Caco-2 (cell line): ENCODE results near the gene TRMT61A. TPM values are rescaled to one million over a fixed set of nuclear protein-coding genes. Genes with fewer than 3 reads are reported as not detected.
A peak's percentile ranks its signal among the peaks of the same experiment; 100 is the strongest.

Source experiments
- BruUV-seq: library from RNA; stranded (reverse); fragments of 400-500 nt; replicated peaks from 2 replicates; lab custom pipeline; 2021; lab: Mats Ljungman, UMichigan
- CTCF ChIA-PET: fragments of 300-600 bp; sonication (Branson Sonifier 250); formaldehyde crosslinking; loops from one replicate; lab custom pipeline; 2022; ENCODE audit warnings: antibody characterized with exemption; lab: Charles Lee
- POLR2A ChIA-PET: fragments of 300-600 bp; sonication (Branson Sonifier 250); formaldehyde crosslinking; loops from one replicate; lab custom pipeline; 2022; ENCODE audit warnings: antibody characterized with exemption; lab: Charles Lee
- DNase-seq, 2 experiments: peaks; one replicate each; pipeline versions ENCODE4 v3.0.0 to v3.0.0-alpha.2; 2020 to 2022
- H3K27me3 ChIP-seq: replicated peaks from 2 replicates; pipeline ENCODE4 v1.6.0; 2011; ENCODE audit warnings: low read length; ENCODE audit not compliant: control insufficient read depth, insufficient read depth
- H3K36me3 ChIP-seq: 2 replicates; pipeline ENCODE4 v1.5.1; 2011; ENCODE audit warnings: low read length; ENCODE audit not compliant: control insufficient read depth, insufficient read depth
- H3K4me1 ChIP-seq: fragments of 250-450 bp; sonication (Bioruptor Pico); 2 replicates; pipeline ENCODE4 v1.5.1; 2020; ENCODE audit warnings: mild to moderate bottlenecking
- H3K4me3 ChIP-seq: 2 replicates; pipeline ENCODE4 v1.5.1; 2011; ENCODE audit warnings: low read depth, mild to moderate bottlenecking, control low read depth, low read length
- H3K9me3 ChIP-seq: fragments of 250-450 bp; sonication (Bioruptor Pico); 2 replicates; pipeline ENCODE4 v1.5.1; 2020; ENCODE audit warnings: mild to moderate bottlenecking, moderate library complexity
- H3K27ac Mint-ChIP-seq: one replicate; pipeline ENCODE4 v1.8.0; 2022; ENCODE audit warnings: mixed read lengths; ENCODE audit not compliant: unreplicated experiment
- H3K27me3 Mint-ChIP-seq: one replicate; pipeline ENCODE4 v1.8.0; 2022; ENCODE audit warnings: mixed read lengths; ENCODE audit not compliant: insufficient read depth, unreplicated experiment
- H3K36me3 Mint-ChIP-seq: one replicate; pipeline ENCODE4 v1.8.0; 2022; ENCODE audit warnings: mild to moderate bottlenecking, mixed read lengths; ENCODE audit not compliant: insufficient read depth, unreplicated experiment
- H3K4me1 Mint-ChIP-seq: one replicate; pipeline ENCODE4 v1.8.0; 2022; ENCODE audit warnings: low read depth, mixed read lengths; ENCODE audit not compliant: unreplicated experiment
- H3K4me3 Mint-ChIP-seq: one replicate; pipeline ENCODE4 v1.8.0; 2022; ENCODE audit warnings: mild to moderate bottlenecking, moderate library complexity, mixed read lengths; ENCODE audit not compliant: unreplicated experiment
- H3K9me3 Mint-ChIP-seq: one replicate; pipeline ENCODE4 v1.8.0; 2022; ENCODE audit warnings: mixed read lengths; ENCODE audit not compliant: unreplicated experiment
- intact Hi-C: fragments of 100-400 bp; cut with micrococcal nuclease; formaldehyde crosslinking; loops from one replicate; pipeline ENCODE4 v1.10.0; 2022; ENCODE audit not compliant: unreplicated experiment
- total RNA-seq: library from RNA; stranded (reverse); gene quantifications from 2 replicates; pipeline ENCODE4 v1.2.3, GENCODE V29; 2022
- TF ChIP-seq, protein P1 (sequence below), 2 experiments: fragments of 200-600 bp in 1 of 2; IDR thresholded peaks; 1 replicate in 1 of 2; 2 replicates in 1 of 2; pipeline versions ENCODE4 v1.5.1 to v1.8.0; 2011 to 2022; ENCODE audit warnings: antibody characterized with exemption in 1 of 2, control low read depth in 1 of 2, inconsistent platforms in 1 of 2, low read depth in 1 of 2, low read length in 1 of 2, mild to moderate bottlenecking in 1 of 2, moderate library complexity in 1 of 2; ENCODE audit not compliant: insufficient read depth in 1 of 2, severe bottlenecking in 1 of 2, unreplicated experiment in 1 of 2

Gene TRMT61A
- total RNA-seq, 1 experiment from 2014 or later = 22.3 TPM

DNA sequence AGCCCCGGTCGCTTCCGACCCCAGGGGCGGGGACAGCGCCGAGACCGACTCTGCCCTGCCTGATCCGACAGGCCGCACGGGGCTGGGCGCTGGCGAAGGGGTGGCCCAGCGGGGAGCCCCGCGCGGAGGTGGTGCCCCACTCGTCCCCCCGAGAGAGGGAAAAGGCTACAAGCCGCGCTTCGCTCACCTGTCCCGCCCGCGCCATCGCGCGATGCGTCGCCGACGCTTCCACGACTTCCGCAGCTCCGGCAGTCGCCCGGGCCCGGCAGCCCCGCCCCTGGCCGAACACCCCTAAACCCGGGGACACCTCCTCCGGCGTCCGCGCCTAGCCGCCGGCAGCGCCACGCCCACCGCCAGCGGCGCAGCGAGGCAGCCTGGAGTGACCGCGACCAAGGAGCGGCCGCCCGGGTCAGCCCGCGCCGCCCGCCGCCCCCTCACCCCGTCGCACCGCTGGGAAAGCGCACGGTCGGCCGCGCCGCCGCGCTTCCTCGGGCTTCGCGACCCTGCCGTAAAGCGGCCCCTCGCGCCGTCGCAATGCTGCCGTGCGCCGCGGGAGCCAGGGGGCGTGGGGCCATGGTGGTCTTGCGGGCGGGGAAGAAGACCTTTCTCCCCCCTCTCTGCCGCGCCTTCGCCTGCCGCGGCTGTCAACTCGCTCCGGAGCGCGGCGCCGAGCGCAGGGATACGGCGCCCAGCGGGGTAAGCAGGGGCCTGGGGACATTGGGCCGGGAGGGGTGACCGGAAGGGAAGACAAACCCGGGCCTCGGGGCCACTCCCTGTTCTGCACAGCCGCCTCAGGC is 33.6 kb downstream of the TRMT61A start, which contains the start of the genes BAG5 and COA8:
Gene BAG5, minus strand, starts transcription at position 229 of the 797 bp plus-strand sequence. CDS start 1,493 bp downstream, outside the sequence.
Gene COA8, plus strand, starts transcription at position 532 of the 797 bp plus-strand sequence. Its CDS starts 42 bp downstream, at position 574.
- H3K4me3 Mint-ChIP-seq = peak within 1 kb of the TSS; percentile 99
- peaks cover 47% of the 10 kb centered on the region for H3K36me3 Mint-ChIP-seq
- intact Hi-C loops = loop anchor here (10.0 kb wide), 1 partner anchor 62 kb away; the partner anchor contains the start of gene KLC1
- TF ChIP-seq, protein P1, sequence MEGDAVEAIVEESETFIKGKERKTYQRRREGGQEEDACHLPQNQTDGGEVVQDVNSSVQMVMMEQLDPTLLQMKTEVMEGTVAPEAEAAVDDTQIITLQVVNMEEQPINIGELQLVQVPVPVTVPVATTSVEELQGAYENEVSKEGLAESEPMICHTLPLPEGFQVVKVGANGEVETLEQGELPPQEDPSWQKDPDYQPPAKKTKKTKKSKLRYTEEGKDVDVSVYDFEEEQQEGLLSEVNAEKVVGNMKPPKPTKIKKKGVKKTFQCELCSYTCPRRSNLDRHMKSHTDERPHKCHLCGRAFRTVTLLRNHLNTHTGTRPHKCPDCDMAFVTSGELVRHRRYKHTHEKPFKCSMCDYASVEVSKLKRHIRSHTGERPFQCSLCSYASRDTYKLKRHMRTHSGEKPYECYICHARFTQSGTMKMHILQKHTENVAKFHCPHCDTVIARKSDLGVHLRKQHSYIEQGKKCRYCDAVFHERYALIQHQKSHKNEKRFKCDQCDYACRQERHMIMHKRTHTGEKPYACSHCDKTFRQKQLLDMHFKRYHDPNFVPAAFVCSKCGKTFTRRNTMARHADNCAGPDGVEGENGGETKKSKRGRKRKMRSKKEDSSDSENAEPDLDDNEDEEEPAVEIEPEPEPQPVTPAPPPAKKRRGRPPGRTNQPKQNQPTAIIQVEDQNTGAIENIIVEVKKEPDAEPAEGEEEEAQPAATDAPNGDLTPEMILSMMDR (IDR thresholded peaks at IDR 0.05; ENCODE audit: insufficient read depth in 1 of 2, low read depth in 1 of 2, low read length in 1 of 2, severe bottlenecking in 1 of 2, unreplicated experiment in 1 of 2) = no peak
- ChIA-PET POLR2A (interaction anchor here (0.6 kb wide), 1 partner anchor 101 kb away, joined by 3 read pairs; no protein-coding TSS in a partner anchor), CTCF (interaction anchor here (1.5 kb wide), 1 partner anchor 44 kb away, joined by 4 read pairs; no protein-coding TSS in a partner anchor)
- Histone ChIP-seq H3K4me3 (peak within 1 kb of the TSS; percentile 96), H3K36me3 (0 out of 2 replicates have a peak, but pooled peaks cover 2% of the 10 kb centered on the region), H3K4me1 (peaks cover 4% of the 10 kb centered on the region; the same call in 1 of the 2 replicates), H3K27me3 (no peaks in the 10 kb centered on the region), H3K9me3 (no peaks in the 10 kb centered on the region)
- BruUV-seq = no TSS peak
- peak within 1 kb of the TSS; percentile 93 for H3K27ac Mint-ChIP-seq
- DNase-seq = peak; percentile 89 to 91
- H3K4me1 Mint-ChIP-seq = no peaks in the 10 kb centered on the region
- no peaks in the 10 kb centered on the region for H3K27me3 Mint-ChIP-seq
- no peaks in the 10 kb centered on the region for H3K9me3 Mint-ChIP-seq

DNA sequence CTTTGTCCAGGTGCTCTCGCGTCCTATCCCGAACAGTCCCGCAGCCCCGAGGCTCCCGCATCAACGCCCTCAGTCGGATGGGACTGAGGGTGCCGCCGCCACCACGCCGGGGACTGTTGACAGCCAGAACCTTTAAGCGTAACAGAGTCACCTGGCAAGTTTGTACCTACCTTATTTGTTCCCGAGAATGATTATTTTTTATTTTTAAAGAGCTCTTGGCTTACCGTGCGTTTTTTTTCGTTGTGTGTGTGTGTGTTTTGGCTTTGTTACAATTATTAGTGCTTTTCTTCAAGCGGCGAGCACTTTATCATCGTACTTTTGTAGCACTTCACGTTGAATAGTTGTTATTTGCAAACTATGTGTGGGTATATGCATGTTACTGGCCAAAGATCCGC is 34.2 kb downstream of the TRMT61A start:
- ChIA-PET CTCF (interaction anchor here (0.5 to 0.7 kb wide), 2 partner anchors 40 to 55 kb away, joined by 3 to 4 read pairs; partner anchors contain the start of gene CKB), POLR2A (no interaction called here)
- H3K4me1 Mint-ChIP-seq = no peaks in the 10 kb centered on the region
- intact Hi-C loops = loop anchor here (10.0 kb wide), 1 partner anchor 62 kb away; the partner anchor contains the start of gene KLC1
- peak overlapping the region; percentile 87 for H3K27ac Mint-ChIP-seq
- Histone ChIP-seq H3K27me3 (no peaks in the 10 kb centered on the region), H3K9me3 (no peaks in the 10 kb centered on the region), H3K4me1 (peaks cover 4% of the 10 kb centered on the region; the same call in 1 of the 2 replicates), H3K36me3 (0 out of 2 replicates have a peak, but pooled peaks cover 2% of the 10 kb centered on the region), H3K4me3 (peak overlapping the region; percentile 96)
- H3K4me3 Mint-ChIP-seq = peak overlapping the region; percentile 99
- H3K27me3 Mint-ChIP-seq = no peaks in the 10 kb centered on the region
- TSS peak; percentile 72 for BruUV-seq
- H3K9me3 Mint-ChIP-seq = no peaks in the 10 kb centered on the region
- peaks cover 41% of the 10 kb centered on the region for H3K36me3 Mint-ChIP-seq
- TF ChIP-seq, protein P1 (IDR thresholded peaks at IDR 0.05; ENCODE audit: insufficient read depth in 1 of 2, low read depth in 1 of 2, low read length in 1 of 2, severe bottlenecking in 1 of 2, unreplicated experiment in 1 of 2) = no peak
- no peak for DNase-seq
